D341Med (cell line): Measurements from ENCODE around the gene DSTN.

ENCODE experiments used
- DNase-seq: peaks from one replicate; pipeline ENCODE4 v3.0.0; 2012; ENCODE audit warnings: low spot score

Gene DSTN

GRCh38 chr20:17625246-17626051 lies 55.6 kb downstream of the DSTN start:
- DNase-seq, result no peak

DNA sequence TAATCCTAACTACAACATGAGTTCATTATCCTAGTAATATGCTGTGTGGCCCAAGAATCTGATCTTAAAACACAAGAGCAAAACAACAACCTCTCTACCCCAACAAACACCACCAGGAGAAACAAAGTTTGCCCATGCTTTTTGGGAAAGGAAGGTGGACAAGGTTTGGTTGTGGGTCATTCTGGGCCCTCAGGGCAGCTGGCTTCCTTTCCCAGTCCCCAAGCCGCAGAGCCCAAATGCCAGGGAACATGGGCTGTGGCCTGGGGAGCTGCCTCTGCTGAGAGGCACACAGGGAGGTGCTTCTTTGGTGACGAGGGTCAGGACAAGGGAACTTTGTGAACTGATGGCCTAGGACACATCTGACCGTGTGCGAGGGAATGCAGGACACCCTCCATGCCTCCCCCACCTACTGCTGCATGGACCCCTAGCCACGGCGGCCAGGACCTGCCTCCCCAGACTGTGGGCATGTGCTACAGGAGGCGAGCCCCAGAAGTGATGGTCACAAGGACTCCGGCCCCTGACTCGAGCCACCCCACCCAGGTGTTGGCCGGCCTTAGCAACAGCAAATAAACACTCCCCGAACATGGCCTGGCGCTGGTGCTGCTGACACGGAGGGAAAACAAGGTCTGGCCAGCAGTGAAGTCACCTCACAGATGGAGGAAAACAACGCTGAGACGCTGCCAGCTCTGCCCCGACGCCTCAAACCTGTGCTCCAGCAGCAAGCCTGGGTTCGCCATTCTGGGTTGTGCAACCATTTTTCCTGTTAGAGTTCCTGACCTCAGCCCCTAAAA lies 56.5 kb downstream of the DSTN start:
- DNase-seq, result no peak

DNA sequence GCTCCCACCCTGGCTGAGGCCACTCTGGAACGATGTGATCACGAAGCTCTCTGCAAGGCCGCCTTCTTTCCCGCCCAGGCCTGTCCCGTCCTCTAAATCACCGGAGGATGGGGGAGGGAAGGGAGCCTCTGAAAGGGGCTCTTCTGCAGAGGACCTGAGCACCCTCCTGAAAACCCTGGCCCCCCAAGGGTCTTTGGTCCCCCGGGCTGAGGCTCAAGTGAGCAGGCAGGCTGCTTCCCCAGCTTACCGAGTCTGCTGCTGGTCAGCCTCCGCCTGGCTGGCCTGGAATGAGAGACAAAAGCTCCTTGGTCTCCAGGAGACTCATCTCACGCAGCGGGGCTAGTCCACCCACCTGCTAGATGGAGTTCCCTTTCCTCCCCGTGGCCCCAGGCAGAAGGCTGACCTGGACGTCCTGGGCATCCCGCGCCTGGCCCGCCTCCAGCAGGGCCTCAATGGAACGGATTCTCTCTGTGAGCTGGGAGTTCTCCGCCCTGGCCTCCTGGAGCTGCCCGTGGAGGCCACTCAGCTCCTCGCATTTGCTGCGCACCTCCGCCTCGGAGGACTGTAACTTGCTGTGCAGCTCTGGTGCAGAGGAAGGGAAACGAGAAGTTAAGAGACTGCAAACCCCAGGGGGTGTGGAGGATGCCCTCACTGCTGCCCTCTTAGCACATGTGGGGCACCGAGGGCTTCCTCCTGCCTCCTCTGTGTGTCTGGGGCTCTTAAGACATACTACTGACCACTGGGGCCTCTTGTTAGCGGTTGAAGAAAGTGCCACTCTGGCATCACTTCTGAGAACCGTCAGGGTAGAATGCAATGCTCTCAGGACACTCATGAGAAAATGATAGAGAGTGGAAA lies 57.5 kb downstream of the DSTN start:
- DNase-seq, result no peak

GRCh38 chr20:17628101-17628841 lies 58.4 kb downstream of the DSTN start:
- no peak for DNase-seq

DNA sequence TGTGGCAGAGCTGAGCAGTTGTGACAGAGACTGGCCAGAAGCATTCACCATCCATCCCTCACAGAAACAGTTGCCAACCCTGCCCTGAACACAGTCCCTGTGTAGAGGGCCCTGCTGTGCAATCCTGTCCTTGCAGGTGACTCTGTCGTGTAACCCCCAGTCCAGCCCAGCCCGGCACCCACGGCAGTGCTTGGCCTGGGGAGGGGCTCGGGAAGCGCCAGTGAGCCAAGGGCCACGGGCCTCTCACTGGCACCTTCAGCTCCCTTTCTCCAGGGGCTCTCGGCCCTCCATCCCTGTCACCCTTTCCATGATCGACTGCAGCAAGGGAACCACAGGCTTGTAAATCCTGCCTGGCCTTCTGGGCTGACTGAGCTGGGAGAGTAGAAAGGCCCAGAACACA lies 59.1 kb downstream of the DSTN start:
- no peak for DNase-seq

- DNase-seq, result no peak
Measured at GRCh38 chr20:17629678-17630089, 59.8 kb downstream of the DSTN start.

GRCh38 chr20:17630151-17630805 lies 60.4 kb downstream of the DSTN start:
- DNase-seq, result no peak

GRCh38 chr20:17630806-17631195 lies 60.9 kb downstream of the DSTN start:
- no peak for DNase-seq

DNA sequence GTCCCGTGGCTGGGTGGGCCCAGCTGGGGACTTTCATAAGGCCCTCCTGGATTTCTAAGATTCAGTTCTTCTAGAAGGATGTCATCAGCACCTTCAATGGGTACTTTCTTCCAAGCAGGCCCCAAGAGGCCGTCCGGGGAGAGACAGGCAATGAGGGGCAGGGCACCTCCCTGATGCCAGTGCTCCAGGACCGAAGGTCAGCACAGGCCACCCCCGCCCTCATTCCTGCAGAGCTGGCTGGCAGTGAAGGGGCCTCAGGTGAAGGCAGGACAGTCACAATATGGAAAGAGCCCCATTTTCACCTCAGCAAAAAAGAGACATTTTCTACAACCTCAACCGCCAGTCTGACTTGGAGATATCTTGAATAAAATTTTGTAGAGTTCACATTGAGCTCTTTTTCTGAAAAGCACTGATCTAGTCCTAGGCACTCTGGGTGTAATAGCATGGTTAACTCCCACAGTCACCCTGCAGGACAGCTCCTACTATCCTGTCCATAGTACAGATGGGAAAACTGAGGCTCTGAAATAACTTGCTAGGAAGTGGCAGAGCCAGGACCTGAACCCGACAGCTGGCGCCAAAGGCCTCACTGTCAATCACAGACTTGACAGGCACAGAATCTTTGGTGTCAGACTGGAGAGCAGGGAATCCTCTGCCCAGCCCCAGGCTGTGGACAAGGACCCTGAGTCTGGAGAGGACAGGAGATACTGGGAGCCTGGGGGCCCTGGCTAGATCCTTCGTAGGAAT lies 61.9 kb downstream of the DSTN start:
- no peak for DNase-seq

GRCh38 chr20:17633221-17633849 lies 63.5 kb downstream of the DSTN start:
- DNase-seq, result no peak

GRCh38 chr20:17633850-17634500 lies 64.1 kb downstream of the DSTN start:
- no peak for DNase-seq

DNA sequence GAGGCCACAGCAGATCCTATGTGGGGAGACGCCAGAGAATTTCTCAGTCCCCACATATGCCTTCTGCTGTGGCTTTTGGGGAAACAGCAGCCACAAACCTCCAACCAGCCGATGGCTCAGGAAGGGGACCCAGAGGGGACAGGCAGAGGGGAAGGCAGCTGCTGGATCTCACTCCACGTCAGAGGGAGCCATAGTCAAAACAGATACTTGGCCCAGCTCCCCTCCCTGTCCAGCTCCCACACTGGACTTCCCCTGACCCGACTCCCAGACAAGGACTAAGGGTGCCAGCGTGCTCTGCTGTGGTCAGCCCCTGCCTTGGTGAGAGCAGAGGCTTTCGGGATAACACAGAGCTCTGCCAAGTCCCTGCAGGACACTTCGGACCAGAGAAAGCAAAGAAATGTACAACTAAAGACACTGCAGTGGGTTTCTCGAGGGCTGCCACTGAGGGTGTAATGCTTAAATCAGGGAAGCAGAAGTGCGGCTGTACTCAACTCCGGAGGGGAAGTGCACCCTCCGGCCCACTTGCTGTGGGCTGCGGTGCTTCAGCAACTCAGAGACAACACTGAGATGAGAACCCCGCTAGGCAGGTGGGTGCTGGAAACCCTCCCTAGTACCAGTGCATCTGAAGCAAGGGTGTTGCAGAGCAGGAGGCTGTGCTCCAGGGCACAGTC lies 64.9 kb downstream of the DSTN start:
- no peak for DNase-seq

- no peak for DNase-seq
Measured at GRCh38 chr20:17635332-17636244, 65.7 kb downstream of the DSTN start.

DNA sequence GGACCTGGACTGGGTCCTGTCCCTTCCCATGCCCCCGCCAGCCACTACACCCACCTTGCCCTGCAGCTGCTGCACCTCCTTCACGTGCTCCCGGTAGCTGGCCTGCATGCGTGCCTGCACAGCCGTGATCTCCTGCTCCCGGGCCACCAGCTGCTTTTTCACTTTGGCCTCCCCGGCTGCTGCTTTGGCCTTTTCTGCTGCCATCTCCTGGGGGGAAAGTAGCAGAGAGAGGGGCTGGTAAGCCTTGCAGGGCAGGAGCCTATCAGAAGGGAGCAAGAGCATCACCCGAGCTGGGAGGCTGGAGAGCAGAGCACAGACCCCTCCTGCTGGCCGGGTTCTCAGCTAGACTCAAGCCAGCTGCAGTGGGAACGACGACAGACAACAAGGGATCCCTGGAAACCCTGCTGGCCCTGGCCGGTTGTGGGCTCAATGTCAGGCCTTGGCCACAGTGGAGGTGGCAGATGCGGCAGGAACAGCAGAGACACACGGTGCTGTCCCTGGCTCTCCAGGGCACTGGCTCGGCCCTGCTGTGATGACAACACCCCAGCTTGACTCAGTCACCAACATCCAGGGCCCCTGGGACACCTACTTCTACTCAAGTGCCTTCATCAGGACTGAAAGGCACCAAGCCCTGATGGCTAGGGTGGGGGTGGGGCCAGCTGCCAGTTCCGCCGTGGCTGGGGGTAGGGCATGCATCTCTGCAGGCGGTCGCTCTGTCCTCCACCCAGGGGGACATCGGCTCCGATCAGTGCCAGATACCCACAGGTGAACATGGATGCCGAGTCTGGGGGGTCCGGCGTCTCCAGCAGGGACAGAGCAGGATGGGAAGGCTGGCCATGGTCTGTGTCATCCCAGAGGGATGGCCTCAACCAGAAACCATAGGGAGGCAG lies 66.9 kb downstream of the DSTN start:
- DNase-seq, result no peak

DNA sequence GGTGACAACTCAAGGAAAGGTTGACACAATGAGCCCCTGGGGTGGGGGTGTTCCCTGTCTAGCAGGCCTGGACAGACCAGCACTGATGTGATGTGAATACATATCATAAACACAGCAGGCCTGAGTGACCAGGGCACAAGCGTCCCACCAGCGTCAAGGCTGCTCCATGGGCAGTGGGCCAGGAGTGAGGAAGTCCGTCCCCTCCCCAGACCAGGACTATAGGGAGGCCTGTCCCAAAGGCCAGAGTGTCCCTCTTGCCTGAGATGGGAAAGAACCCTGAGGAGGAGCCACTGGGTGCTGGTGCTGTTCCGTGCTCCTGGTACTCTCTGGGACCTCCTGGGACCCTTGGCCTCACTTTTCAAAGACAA lies 67.5 kb downstream of the DSTN start:
- DNase-seq, result no peak

DNA sequence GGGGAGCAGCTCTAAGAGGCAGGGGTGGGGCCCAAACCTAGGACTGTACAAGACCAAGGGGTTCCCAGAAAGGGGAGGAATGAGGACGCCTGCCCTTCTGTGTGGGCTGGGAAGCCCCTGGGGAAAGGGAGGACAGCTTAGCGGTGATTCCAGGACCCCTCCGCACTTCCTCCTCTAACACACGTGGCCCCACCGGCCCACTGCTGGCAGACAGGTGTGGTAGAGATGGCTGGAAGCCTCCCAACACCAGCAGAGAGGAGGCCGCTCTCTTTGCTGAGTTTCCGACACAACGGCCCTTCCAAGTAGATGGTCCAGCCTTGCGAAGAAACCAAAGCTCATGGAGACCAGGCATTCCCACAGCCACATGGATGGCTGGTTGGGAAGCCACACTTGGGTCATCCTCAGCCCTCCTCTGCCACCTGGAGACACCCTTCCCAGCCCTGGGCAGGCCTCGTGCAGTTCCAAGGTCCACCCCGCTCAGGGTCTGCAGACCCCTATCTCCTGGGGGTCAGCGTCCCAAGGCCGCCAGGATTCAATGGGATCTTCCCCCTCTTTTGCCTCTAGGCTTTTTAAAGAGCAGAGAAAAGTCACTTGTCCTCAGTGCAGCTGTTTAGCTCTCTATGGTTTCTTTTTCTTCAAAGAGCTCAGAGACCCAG lies 68.2 kb downstream of the DSTN start:
- no peak for DNase-seq
